NK-92 (cell line): ENCODE data around the gene C20orf202.

Experiments used
- DNase-seq: peaks from one replicate; lab custom pipeline; 2025; ENCODE audit not compliant: unreplicated experiment; lab: John Stamatoyannopoulos, UW

The C20orf202 gene

GRCh38 chr20:1202762-1203504 is at the start of gene C20orf202:
TSS of gene C20orf202 (plus strand) at chr20:1203454. CDS start at chr20:1203586, 132 bp downstream.
- no peak for DNase-seq

- no peak for DNase-seq
Measured at GRCh38 chr20:1154226-1154625, 49.0 kb upstream of the C20orf202 start.

DNA sequence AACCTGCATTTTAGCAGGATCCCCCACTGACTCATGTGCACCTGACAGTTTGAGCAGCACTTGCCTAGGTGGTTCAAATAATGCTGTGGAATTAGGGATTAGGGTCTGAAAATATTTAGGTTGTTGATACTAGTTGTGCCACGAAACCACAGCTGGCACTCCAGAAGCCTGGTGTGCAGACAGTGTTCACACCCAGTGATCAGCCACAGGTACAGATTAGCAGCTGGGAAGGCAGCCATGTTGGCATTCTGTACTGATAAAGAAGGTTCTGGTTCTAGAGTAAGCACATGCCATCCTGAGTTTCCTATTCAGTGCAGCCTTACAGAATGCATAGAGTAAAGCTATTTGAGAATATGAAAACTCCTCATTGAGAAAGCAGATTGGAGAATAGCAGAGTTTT is 48.6 kb upstream of the C20orf202 start:
- no peak for DNase-seq

DNA sequence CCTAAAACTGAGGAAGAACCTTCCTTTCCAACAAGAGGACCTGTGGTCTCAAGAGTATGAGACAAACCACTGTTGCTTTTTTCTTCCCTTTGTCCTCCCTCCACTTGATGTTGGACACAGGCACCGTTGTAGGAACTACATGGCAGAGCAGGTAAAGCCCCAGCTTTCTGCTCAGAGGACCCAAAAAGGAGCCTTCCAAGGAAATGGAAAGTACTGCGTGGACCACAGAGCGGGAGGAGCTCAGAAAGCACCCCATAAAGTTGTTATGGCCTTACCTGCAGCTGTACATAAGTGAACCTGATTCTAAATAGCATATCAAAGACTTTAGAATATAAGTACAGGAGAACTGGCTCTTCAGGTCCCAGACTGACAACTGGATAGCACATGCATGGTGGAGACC is 47.9 kb upstream of the C20orf202 start:
- DNase-seq, result no peak

DNA sequence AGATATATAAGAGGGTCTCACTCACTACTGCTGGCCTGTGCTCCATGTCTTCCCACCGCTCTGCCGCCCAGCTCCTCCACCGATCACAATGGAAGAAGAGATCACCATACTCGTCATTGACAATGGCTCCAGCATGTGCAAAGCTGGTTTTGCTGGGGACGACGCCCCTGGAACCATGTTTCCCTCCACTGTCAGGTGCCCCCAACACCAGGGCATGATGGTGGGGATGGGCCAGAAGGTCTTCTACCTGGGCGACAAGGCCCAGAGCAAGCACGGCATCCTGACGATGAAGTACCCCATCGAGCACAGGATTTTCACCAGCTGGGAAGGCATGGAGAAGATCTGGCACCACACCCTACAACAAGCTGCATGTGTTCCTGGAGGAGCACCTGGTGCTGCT is 42.8 kb upstream of the C20orf202 start:
- DNase-seq, result no peak

DNA sequence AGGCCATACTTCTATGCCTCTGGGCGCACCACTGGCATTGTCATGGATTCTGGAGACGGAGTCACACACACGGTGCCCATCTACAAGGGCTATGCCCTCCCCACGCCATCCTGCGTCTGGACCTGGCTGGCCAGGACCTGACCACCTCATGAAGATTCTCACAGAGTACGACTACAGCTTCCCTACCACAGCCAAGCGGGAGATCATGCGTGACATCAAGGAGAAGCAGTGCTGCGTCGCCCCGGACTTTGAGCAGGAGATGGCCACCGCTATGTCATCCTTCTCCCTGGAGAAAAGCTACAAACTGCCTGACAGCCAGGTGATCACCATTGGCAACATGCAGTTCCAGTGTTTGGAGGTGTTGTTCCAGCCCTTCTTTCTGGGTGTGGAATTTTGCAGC is 42.3 kb upstream of the C20orf202 start:
- DNase-seq, result no peak

GRCh38 chr20:1163105-1163504 is 40.1 kb upstream of the C20orf202 start:
- no peak for DNase-seq

DNA sequence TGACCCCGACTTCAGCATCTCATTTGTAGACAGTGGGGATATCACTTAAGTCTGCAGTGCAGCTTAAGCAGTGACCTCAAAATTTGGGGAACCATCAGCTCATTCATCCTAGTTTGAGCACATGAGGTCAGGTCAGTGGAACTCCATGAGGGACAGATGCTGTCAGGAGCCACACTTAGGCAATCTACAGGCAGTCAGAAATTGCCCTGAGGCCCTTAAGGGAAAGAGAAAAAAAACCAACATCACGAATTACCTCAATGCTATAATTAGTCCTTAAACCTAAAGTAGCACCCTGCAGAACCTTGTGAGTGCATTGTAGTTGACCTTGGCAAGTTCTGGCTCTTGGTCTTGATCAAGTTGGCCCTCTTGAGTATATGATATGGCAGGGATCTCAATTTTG is 39.6 kb upstream of the C20orf202 start:
- DNase-seq, result no peak

GRCh38 chr20:1164871-1165270 is 38.4 kb upstream of the C20orf202 start:
- no peak for DNase-seq

GRCh38 chr20:1165521-1165920 is 37.7 kb upstream of the C20orf202 start:
- no peak for DNase-seq

- no peak for DNase-seq
Measured at GRCh38 chr20:1165941-1166340, 37.3 kb upstream of the C20orf202 start.

DNA sequence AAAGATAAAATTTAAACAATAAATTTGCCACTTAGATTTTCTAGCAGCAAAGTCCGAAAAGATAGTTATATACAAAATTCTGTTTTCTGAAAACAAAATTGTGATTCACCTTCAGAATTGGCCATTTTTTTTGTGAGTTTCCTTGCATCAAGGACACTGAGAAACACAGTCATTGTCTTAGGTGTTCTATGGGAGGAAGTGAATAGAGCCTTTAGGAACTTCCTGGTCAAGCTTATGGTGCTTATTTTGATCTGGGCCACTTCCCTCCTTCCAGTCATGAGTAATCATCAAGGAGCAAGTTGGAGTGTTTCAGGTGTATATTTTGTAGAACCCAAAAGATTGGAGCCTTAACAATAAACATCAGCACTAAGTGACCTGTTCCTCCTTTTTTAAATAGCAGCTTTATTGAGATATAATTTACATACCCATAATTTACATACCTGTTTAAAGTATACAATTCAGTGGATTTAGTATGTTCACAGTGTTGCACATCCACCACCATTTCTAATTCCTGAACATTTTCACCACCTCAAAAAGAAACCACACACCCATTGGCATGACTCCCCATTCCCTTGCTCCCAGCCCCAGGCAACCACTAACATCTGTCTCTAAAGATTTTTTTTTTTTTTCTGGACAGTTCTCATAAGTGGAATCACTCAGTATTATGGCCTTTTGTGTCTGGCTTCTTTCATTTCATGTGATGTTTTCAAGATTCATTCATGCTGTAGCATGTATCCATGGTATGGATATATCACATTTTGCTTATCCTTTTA is 36.1 kb upstream of the C20orf202 start:
- DNase-seq, result no peak

GRCh38 chr20:1169224-1169623 is 34.0 kb upstream of the C20orf202 start:
- no peak for DNase-seq

GRCh38 chr20:1171461-1172093 is 31.7 kb upstream of the C20orf202 start:
- DNase-seq, result no peak

- DNase-seq, result no peak
Measured at GRCh38 chr20:1173698-1174097, 29.6 kb upstream of the C20orf202 start.

GRCh38 chr20:1174787-1175186 is 28.5 kb upstream of the C20orf202 start:
- no peak for DNase-seq

DNA sequence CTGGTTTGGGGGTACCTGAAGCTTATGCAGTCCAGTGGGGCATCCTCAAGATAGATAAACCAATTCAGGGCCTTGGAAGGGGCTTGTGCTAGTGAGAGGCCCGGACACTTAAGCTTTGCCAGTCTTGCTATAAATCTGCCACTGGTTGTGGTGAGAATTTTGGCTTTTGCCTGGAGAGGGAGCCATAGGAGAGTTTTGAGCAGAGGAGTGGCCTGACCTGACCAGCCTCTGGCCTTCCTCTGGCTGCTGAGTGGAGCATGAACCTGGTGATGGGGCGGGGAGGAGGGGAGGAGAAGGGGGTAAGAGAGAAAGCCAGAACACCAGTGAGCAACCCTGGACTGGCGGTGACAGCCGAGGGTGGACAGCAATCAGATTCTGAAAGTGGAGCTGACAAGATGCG is 25.6 kb upstream of the C20orf202 start:
- DNase-seq, result no peak

DNA sequence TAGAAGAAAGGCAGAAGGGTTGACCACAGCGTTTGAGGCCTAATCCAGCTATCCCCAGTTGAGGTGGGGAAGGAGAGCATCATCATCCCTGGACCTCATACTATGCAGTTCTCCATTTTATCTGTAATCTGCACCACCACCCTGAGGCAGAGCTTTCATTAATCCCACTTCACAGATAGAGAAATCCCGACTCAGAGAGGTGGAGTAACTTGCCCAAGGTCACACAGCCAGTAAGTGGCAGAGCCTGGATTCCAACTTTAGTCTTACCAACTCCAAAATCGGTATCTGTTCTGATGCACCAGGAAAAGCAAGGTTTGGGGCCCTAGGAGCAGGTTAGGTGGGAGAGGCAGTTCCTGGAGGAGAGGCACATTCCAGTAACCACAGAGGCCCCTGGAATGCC is 25.2 kb upstream of the C20orf202 start:
- DNase-seq, result no peak

GRCh38 chr20:1178623-1179022 is 24.6 kb upstream of the C20orf202 start:
- DNase-seq, result no peak

DNA sequence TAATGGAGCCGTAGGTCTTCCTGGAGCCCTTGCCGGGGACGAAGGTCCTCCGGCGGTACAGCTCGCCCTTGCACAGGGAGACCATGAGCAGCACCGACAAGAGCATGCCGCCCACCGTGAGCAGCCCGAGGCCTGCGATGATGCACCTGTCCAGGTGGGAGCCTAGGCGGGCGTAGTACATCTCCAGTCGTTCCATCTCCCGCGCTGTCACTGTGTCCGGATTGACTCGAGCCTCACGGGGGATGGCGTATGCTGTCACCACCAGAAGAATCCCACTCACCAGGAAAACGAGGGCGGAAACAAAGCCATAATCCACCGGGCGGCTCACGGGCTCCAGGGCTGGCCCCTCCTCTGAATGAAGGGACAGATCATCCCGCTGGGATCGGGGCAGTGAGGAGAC is 22.3 kb upstream of the C20orf202 start:
- DNase-seq, result no peak

- DNase-seq, result no peak
Measured at GRCh38 chr20:1182106-1182505, 21.1 kb upstream of the C20orf202 start.

DNA sequence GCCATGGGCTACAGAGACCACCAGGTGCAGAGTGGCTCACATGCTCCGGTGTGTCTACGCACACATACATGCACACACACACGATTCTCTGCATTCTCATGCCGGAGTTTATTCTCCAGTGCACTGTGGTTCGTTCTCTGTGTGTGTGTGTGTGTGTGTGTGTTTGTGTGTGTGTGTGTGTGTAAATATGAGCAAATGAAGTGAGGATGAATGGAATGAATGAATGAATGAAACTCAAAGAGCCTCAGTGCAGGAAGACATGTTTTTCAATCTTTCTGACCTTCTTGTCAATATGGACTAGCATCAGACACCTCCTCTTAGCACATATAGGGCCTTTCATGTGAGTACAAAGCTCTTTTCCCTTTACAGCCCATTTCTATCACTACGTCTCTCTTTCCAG is 20.1 kb upstream of the C20orf202 start:
- DNase-seq, result no peak
